ENCODE measurements around the gene MAPK4. TPM values are rescaled to one million over a fixed set of nuclear protein-coding genes. Genes with fewer than 3 reads are reported as not detected.

The MAPK4 gene
- total RNA-seq, 1 experiment from 2014 or later: 0.21 TPM

DNA sequence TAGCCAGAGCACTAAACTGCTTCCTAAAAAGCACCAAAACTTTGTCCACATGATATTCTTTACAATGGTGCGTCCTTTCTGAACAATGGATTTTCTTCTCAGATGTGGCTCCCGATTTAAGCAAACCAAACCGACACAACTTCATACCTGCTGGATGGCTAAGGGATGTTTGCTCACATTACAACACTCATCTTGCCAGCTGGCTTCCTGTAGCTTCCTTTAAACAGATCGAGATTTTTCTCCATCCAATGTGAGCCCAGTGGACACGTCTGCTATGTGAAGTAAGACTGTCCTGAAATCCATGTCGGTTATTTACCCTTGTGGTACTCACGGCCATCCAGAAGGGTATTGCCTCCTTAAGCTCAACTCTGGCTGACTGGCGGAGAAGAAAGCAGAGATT, 126.5 kb downstream of the MAPK4 start:
- Mint-ChIP-seq H3K36me3 (ENCODE audit: insufficient read depth, unreplicated experiment) (no peaks in the 10 kb centered on the region), H3K27ac (ENCODE audit: low read depth, unreplicated experiment) (no peak overlapping the region), H3K4me3 (ENCODE audit: unreplicated experiment) (no peak overlapping the region), H3K4me1 (ENCODE audit: insufficient read depth, unreplicated experiment) (no peaks in the 10 kb centered on the region), H3K27me3 (ENCODE audit: insufficient read depth, unreplicated experiment) (peaks cover 9% of the 10 kb centered on the region), H3K9me3 (ENCODE audit: unreplicated experiment) (no peaks in the 10 kb centered on the region)
- TF ChIP-seq, protein P1, sequence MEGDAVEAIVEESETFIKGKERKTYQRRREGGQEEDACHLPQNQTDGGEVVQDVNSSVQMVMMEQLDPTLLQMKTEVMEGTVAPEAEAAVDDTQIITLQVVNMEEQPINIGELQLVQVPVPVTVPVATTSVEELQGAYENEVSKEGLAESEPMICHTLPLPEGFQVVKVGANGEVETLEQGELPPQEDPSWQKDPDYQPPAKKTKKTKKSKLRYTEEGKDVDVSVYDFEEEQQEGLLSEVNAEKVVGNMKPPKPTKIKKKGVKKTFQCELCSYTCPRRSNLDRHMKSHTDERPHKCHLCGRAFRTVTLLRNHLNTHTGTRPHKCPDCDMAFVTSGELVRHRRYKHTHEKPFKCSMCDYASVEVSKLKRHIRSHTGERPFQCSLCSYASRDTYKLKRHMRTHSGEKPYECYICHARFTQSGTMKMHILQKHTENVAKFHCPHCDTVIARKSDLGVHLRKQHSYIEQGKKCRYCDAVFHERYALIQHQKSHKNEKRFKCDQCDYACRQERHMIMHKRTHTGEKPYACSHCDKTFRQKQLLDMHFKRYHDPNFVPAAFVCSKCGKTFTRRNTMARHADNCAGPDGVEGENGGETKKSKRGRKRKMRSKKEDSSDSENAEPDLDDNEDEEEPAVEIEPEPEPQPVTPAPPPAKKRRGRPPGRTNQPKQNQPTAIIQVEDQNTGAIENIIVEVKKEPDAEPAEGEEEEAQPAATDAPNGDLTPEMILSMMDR (IDR thresholded peaks at IDR 0.05; ENCODE audit: unreplicated experiment): no peak
- CTCF ChIA-PET: no interaction called here
- POLR2A ChIA-PET: interaction anchor here (1.6 kb wide), 1 partner anchor 10 kb away, joined by 4 read pairs; no protein-coding TSS in a partner anchor
- no TSS peak for BruUV-seq (replicated peaks)
- intact Hi-C loops (cut with micrococcal nuclease): no loop called here
- no peak for DNase-seq (ENCODE audit: unreplicated experiment)

DNA sequence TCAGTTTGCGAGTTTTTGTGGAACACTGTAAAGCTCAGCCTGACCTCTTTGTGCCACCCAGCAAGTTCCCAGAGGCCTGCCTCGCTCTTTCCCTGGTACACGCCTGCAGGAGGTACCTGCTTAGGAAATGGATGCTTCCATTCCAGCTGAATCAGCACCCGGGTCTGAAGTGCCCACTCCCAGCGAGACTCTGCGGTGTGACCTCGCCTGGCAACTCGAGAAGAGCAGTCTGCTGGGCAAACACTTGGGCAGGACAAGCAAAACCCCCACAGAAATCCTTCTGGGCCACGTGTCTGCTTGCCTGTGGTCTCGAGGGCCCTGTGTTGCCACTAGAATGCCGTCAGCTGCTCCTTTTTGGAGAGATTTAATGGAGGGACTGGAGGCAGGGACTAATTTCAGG, 127.6 kb downstream of the MAPK4 start:
- TF ChIP-seq, protein P1 (IDR thresholded peaks at IDR 0.05; ENCODE audit: unreplicated experiment): no peak
- CTCF ChIA-PET: no interaction called here
- intact Hi-C loops (cut with micrococcal nuclease): no loop called here
- H3K36me3 Mint-ChIP-seq (ENCODE audit: insufficient read depth, unreplicated experiment): no peaks in the 10 kb centered on the region
- no peak overlapping the region for H3K27ac Mint-ChIP-seq (ENCODE audit: low read depth, unreplicated experiment)
- no peaks in the 10 kb centered on the region for H3K27me3 Mint-ChIP-seq (ENCODE audit: insufficient read depth, unreplicated experiment)
- H3K4me3 Mint-ChIP-seq (ENCODE audit: unreplicated experiment): no peak overlapping the region
- H3K4me1 Mint-ChIP-seq (ENCODE audit: insufficient read depth, unreplicated experiment): no peaks in the 10 kb centered on the region
- no peaks in the 10 kb centered on the region for H3K9me3 Mint-ChIP-seq (ENCODE audit: unreplicated experiment)
- no TSS peak for BruUV-seq (replicated peaks)
- DNase-seq (ENCODE audit: unreplicated experiment): no peak
- POLR2A ChIA-PET: interaction anchor here (1.6 kb wide), 1 partner anchor 11 kb away, joined by 4 read pairs; no protein-coding TSS in a partner anchor

DNA sequence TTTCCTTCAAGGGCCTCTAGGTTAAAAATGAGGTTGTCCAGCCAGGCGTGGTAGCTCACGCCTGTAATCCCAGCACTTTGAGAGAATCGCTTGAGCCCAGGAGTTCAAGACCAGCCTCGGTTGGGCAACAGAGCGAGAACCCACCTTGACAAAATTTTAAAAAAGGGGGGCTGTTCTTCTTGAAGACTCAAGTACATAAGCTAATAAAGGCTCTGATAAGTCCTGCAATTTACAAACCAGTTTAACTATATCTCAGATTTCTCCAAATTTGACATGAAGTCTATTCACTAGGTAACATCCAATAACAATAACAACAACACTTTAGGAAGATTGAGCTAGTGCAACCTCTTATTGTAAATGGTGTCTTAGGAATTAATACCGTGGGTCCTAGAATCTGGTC, 129.7 kb downstream of the MAPK4 start:
- H3K27ac Mint-ChIP-seq (ENCODE audit: low read depth, unreplicated experiment): no peak overlapping the region
- no peak for DNase-seq (ENCODE audit: unreplicated experiment)
- H3K27me3 Mint-ChIP-seq (ENCODE audit: insufficient read depth, unreplicated experiment): no peaks in the 10 kb centered on the region
- H3K4me1 Mint-ChIP-seq (ENCODE audit: insufficient read depth, unreplicated experiment): no peaks in the 10 kb centered on the region
- POLR2A ChIA-PET: no interaction called here
- CTCF ChIA-PET: no interaction called here
- no peak overlapping the region for H3K4me3 Mint-ChIP-seq (ENCODE audit: unreplicated experiment)
- BruUV-seq (replicated peaks): no TSS peak
- TF ChIP-seq, protein P1 (IDR thresholded peaks at IDR 0.05; ENCODE audit: unreplicated experiment): no peak
- no peaks in the 10 kb centered on the region for H3K9me3 Mint-ChIP-seq (ENCODE audit: unreplicated experiment)
- no peaks in the 10 kb centered on the region for H3K36me3 Mint-ChIP-seq (ENCODE audit: insufficient read depth, unreplicated experiment)
- intact Hi-C loops (cut with micrococcal nuclease): no loop called here

DNA sequence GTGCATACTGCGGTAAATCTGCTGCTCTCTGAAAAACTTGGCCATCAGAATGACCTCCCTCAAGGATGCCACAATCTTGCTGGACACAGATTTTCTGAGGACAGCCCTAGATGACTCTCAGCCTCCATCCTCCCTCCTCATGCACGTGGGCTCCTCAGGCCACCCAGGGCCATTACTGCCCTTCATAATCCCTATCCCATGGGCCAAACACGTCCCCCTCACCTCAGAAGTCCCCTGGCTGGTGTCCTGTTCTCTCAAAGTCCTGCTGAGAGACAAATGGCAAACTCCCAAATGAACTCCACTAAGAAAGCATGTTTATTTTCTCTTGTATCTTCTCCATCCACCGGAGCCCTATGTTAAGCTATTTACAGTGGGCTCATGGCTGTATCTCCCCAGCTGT, 134.3 kb downstream of the MAPK4 start:
- no peak overlapping the region for H3K4me3 Mint-ChIP-seq (ENCODE audit: unreplicated experiment)
- ChIA-PET CTCF (interaction anchor here (0.6 kb wide), 1 partner anchor 34 kb away, joined by 3 read pairs; no protein-coding TSS in a partner anchor), POLR2A (no interaction called here)
- no peaks in the 10 kb centered on the region for H3K4me1 Mint-ChIP-seq (ENCODE audit: insufficient read depth, unreplicated experiment)
- no peaks in the 10 kb centered on the region for H3K9me3 Mint-ChIP-seq (ENCODE audit: unreplicated experiment)
- no peak overlapping the region for H3K27ac Mint-ChIP-seq (ENCODE audit: low read depth, unreplicated experiment)
- TF ChIP-seq, protein P1 (IDR thresholded peaks at IDR 0.05; ENCODE audit: unreplicated experiment): no peak
- no peaks in the 10 kb centered on the region for H3K27me3 Mint-ChIP-seq (ENCODE audit: insufficient read depth, unreplicated experiment)
- no peaks in the 10 kb centered on the region for H3K36me3 Mint-ChIP-seq (ENCODE audit: insufficient read depth, unreplicated experiment)
- no peak for DNase-seq (ENCODE audit: unreplicated experiment)
- BruUV-seq (replicated peaks): no TSS peak
- intact Hi-C loops (cut with micrococcal nuclease): no loop called here
